GM13976 (cell line): ENCODE measurements around the gene DNAJC11.
A peak's percentile ranks its signal among the peaks of the same experiment; 100 is the strongest.
"Not testable (repeated sequence)": the region's sequence is repeated elsewhere in the genome, so short reads cannot be mapped to it uniquely, and the experiment has no call there.

Experiments
- DNase-seq: peaks from one replicate; pipeline ENCODE4 v3.0.0; 2012; ENCODE audit warnings: low spot score
- CTCF ChIP-seq: IDR thresholded peaks from 2 replicates; pipeline ENCODE4 v1.5.1; 2012; ENCODE audit warnings: borderline replicate concordance, mild to moderate bottlenecking; ENCODE audit not compliant: insufficient read depth; ENCODE audit errors: extremely low read depth, missing control alignments, control extremely low read depth
- in situ Hi-C: fragments of 300-500 bp; cut with MboI; formaldehyde crosslinking; loops from one replicate; pipeline ENCODE4 v1.12.0; 2022; ENCODE audit warnings: low sequenced_read_pairs, mixed read lengths, inconsistent platforms; ENCODE audit not compliant: unreplicated experiment

The DNAJC11 gene

DNA sequence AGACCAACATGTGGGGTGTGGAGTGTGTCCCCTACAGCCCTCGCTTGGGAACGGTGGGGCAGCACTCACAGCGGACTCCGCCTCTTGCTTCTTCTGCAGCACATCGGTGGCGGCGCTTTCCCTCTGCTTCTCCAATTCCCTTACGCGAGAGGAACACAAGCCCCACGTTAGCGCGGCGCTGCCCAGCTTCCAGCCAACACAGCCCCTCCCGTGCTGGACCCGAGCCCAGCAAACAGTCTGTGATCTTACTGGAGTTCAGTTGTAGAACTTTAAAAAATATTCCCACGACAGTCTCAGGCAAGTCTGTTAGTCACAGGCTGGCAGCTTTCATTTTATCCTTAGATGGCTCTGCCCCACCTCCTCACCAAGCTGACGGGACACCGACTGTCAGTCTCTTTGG, 63.4 kb downstream of the DNAJC11 start:
- DNase-seq = no peak
- in situ Hi-C loops = no loop called here
- TF ChIP-seq CTCF = no peak

GRCh38 chr1:6637770-6638169, 63.8 kb downstream of the DNAJC11 start:
- in situ Hi-C loops = no loop called here
- TF ChIP-seq CTCF = no peak
- no peak for DNase-seq

DNA sequence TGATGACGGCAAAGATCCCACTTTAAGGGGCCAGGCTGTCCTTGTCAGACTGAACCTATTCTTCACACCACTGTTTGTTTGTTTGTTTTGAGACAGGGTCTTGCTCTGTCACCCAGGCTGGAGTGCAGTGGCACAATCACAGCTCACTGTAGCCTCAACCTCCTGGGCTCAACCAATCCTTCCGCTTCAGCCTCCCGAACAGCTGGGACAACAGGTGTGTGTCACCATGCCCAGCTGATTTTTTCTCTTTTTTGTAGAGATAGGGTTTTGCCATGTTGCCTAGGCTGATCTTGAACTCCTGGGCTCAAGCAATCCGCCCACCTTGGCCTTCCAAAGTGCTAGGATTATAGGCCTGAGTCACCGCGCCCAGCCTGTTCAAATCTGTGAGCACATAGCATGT, 64.8 kb downstream of the DNAJC11 start:
- in situ Hi-C loops, DNase-seq: not testable (repeated sequence)

GRCh38 chr1:6635910-6636760, 65.5 kb downstream of the DNAJC11 start:
- DNase-seq = no peak
- in situ Hi-C loops = no loop called here
- TF ChIP-seq CTCF = no peak

GRCh38 chr1:6635161-6635909, 66.3 kb downstream of the DNAJC11 start:
- in situ Hi-C loops = no loop called here
- DNase-seq = no peak
- TF ChIP-seq CTCF = no peak

GRCh38 chr1:6634371-6635052, 67.1 kb downstream of the DNAJC11 start:
- DNase-seq = peak; percentile 69
- in situ Hi-C loops = no loop called here
- TF ChIP-seq CTCF = peak; percentile 25
